GM12864 (cell line): ENCODE measurements around the gene CKB.

Experiments used
- DNase-seq: peaks from one replicate; pipeline ENCODE4 v3.0.0-alpha.2; 2011; ENCODE audit warnings: low read depth
- H3K4me3 ChIP-seq: 2 replicates; pipeline ENCODE4 v1.5.1; 2011; ENCODE audit warnings: mild to moderate bottlenecking, low read depth, low read length, control low read depth
- CTCF ChIP-seq: IDR thresholded peaks from 2 replicates; pipeline ENCODE4 v1.5.1; 2011; ENCODE audit warnings: low read depth, mild to moderate bottlenecking, moderate library complexity, low read length, control low read depth, inconsistent platforms; ENCODE audit errors: missing control alignments

The CKB gene

GRCh38 chr14:103534576-103535061, 12.0 kb upstream of the CKB start:
- TF ChIP-seq CTCF = no peak
- DNase-seq = no peak
- H3K4me3 ChIP-seq = no peak overlapping the region

GRCh38 chr14:103533999-103534575, 11.5 kb upstream of the CKB start:
- TF ChIP-seq CTCF = no peak
- DNase-seq = no peak
- no peak overlapping the region for H3K4me3 ChIP-seq

GRCh38 chr14:103533137-103533998, 10.7 kb upstream of the CKB start:
- TF ChIP-seq CTCF = no peak
- no peak overlapping the region for H3K4me3 ChIP-seq
- DNase-seq = no peak

GRCh38 chr14:103532216-103533136, 9.8 kb upstream of the CKB start:
- TF ChIP-seq CTCF = no peak
- no peak overlapping the region for H3K4me3 ChIP-seq
- DNase-seq = no peak

- no peak for DNase-seq
- TF ChIP-seq CTCF = no peak
- no peak overlapping the region for H3K4me3 ChIP-seq
Observed at GRCh38 chr14:103531421-103532215, 9.0 kb upstream of the CKB start.

- no peak for TF ChIP-seq CTCF
- DNase-seq = no peak
- no peak overlapping the region for H3K4me3 ChIP-seq
Observed at GRCh38 chr14:103530831-103531230, 8.2 kb upstream of the CKB start.
